CD14-positive monocyte (primary cell): ENCODE results near the gene PCDHB6. TPM values are rescaled to one million over a fixed set of nuclear protein-coding genes. Genes with fewer than 3 reads are reported as not detected.

Source experiments
- DNase-seq, 3 donors: peaks; one replicate each; pipeline ENCODE4 v3.0.0-alpha.2; 2011 to 2022
- H2AFZ ChIP-seq: 2 replicates; pipeline ENCODE4 v1.6.0; 2012; ENCODE audit warnings: mild to moderate bottlenecking, low read depth, low read length, inconsistent platforms; ENCODE audit not compliant: insufficient read depth, poor library complexity, severe bottlenecking
- H3K27ac ChIP-seq, 2 donors: 1 replicate in 1 of 2; 2 replicates in 1 of 2; pipeline ENCODE4 v1.5.1; 2012 to 2013; ENCODE audit warnings: low read length in 2 of 2, control low read depth in 1 of 2, inconsistent platforms in 1 of 2, low read depth in 1 of 2, mild to moderate bottlenecking in 1 of 2
- H3K27me3 ChIP-seq, 2 donors: one replicate each; pipeline versions ENCODE4 v1.6.0 to v1.6.1; 2011 to 2013; ENCODE audit warnings: low read length in 2 of 2; ENCODE audit not compliant: control insufficient read depth in 2 of 2, insufficient read depth in 2 of 2
- H3K36me3 ChIP-seq, 2 donors: replicated peaks in 1 of 2; 1 replicate in 1 of 2; 2 replicates in 1 of 2; pipeline versions ENCODE4 v1.5.1 to v1.6.1; 2012 to 2013; ENCODE audit warnings: low read length in 2 of 2, control low read depth in 1 of 2, inconsistent platforms in 1 of 2, mild to moderate bottlenecking in 1 of 2; ENCODE audit not compliant: insufficient read depth in 2 of 2, control insufficient read depth in 1 of 2
- H3K4me1 ChIP-seq, 2 donors: 1 replicate in 1 of 2; 2 replicates in 1 of 2; pipeline versions ENCODE4 v1.5.1 to v1.6.1; 2012 to 2013; ENCODE audit warnings: low read length in 2 of 2, control low read depth in 1 of 2, inconsistent platforms in 1 of 2, mild to moderate bottlenecking in 1 of 2, moderate library complexity in 1 of 2; ENCODE audit not compliant: insufficient read depth in 2 of 2, control insufficient read depth in 1 of 2
- H3K4me2 ChIP-seq: replicated peaks from 2 replicates; pipeline ENCODE3; 2012; ENCODE audit warnings: low read length, moderate library complexity, mild to moderate bottlenecking; ENCODE audit not compliant: poor library complexity, severe bottlenecking; ENCODE audit errors: extremely low read depth
- H3K4me3 ChIP-seq, 3 experiments: fragments of 200-600 bp in 1 of 3; sonication (generic) in 1 of 3; replicated peaks in 1 of 3; 1 replicate in 2 of 3; 2 replicates in 1 of 3; pipeline ENCODE4 v1.5.1; 2011 to 2013; ENCODE audit warnings: low read length in 3 of 3, mild to moderate bottlenecking in 3 of 3, control low read depth in 2 of 3, low read depth in 2 of 3, inconsistent platforms in 1 of 3, moderate library complexity in 1 of 3
- H3K79me2 ChIP-seq: 2 replicates; pipeline ENCODE4 v1.6.0; 2012; ENCODE audit warnings: mild to moderate bottlenecking, control low read depth, inconsistent platforms, low read length, moderate library complexity; ENCODE audit not compliant: insufficient read depth
- H3K9ac ChIP-seq: 2 replicates; pipeline ENCODE4 v1.6.0; 2017; ENCODE audit warnings: low read length, mild to moderate bottlenecking; ENCODE audit not compliant: insufficient read depth, poor library complexity, severe bottlenecking
- H3K9me3 ChIP-seq, 2 donors: replicated peaks in 1 of 2; 1 replicate in 1 of 2; 2 replicates in 1 of 2; pipeline versions ENCODE4 v1.5.1 to v1.6.1; 2012 to 2013; ENCODE audit warnings: low read length in 2 of 2, control low read depth in 1 of 2; ENCODE audit not compliant: control insufficient read depth in 1 of 2, insufficient read depth in 1 of 2
- H4K20me1 ChIP-seq: 2 replicates; pipeline ENCODE4 v1.6.0; 2012; ENCODE audit warnings: mild to moderate bottlenecking, low read length, control low read depth, moderate library complexity; ENCODE audit not compliant: insufficient read depth
- H3K27ac Mint-ChIP-seq, 7 donors: one replicate each; pipeline ENCODE4 v1.8.0; 2020; ENCODE audit warnings: mild to moderate bottlenecking in 7 of 7, mixed read lengths in 7 of 7, moderate library complexity in 6 of 7, inconsistent platforms in 2 of 7
- H3K27me3 Mint-ChIP-seq, 3 donors: one replicate each; pipeline ENCODE4 v1.8.0; 2021 to 2022; ENCODE audit warnings: low read depth in 3 of 3, mild to moderate bottlenecking in 3 of 3, mixed read lengths in 3 of 3, moderate library complexity in 3 of 3, inconsistent platforms in 1 of 3
- H3K36me3 Mint-ChIP-seq, 2 donors: one replicate each; pipeline ENCODE4 v1.8.0; 2020; ENCODE audit warnings: mixed read lengths in 2 of 2, inconsistent platforms in 1 of 2, mild to moderate bottlenecking in 1 of 2
- H3K4me1 Mint-ChIP-seq: one replicate; pipeline ENCODE4 v1.8.0; 2020; ENCODE audit warnings: mild to moderate bottlenecking, mixed read lengths
- H3K4me3 Mint-ChIP-seq, 2 donors: one replicate each; pipeline ENCODE4 v1.8.0; 2020; ENCODE audit warnings: mild to moderate bottlenecking in 2 of 2, mixed read lengths in 2 of 2, moderate library complexity in 1 of 2
- H3K9me3 Mint-ChIP-seq, 7 donors: one replicate each; pipeline ENCODE4 v1.8.0; 2020 to 2022; ENCODE audit warnings: mixed read lengths in 7 of 7, mild to moderate bottlenecking in 6 of 7, moderate library complexity in 6 of 7, inconsistent platforms in 2 of 7
- WGBS: methylation state at CpG from one replicate; pipeline ENCODE4 v1.1.5; 2013; ENCODE audit warnings: missing lambda C conversion rate; ENCODE audit not compliant: insufficient coverage; 5-methylcytosine and 5-hydroxymethylcytosine counted together
- intact Hi-C, 2 donors: fragments of 100-400 bp; cut with micrococcal nuclease; formaldehyde crosslinking; loops; one replicate each; pipeline versions ENCODE4 v1.15.0 to v1.15.1; 2023
- polyA plus RNA-seq, 3 donors: library from polyadenylated mRNA; depleted of rRNA in 1 of 3; unstranded in 2 of 3; stranded (reverse) in 1 of 3; fragments of 300-500 nt in 2 of 3; fragments of >200 nt in 1 of 3; fragmentation: Illumina TruSeq in 2 of 3; gene quantifications; 1 replicate in 2 of 3; 2 replicates in 1 of 3; pipeline ENCODE4 v1.2.3, GENCODE V29; 2012 to 2021
- TF ChIP-seq, protein P1 (sequence below): fragments of 200-600 bp; IDR thresholded peaks from one replicate; pipeline ENCODE4 v1.8.0; 2022; ENCODE audit warnings: antibody characterized with exemption, mild to moderate bottlenecking

The PCDHB6 gene
- polyA plus RNA-seq, 3 donors: not detected

DNA sequence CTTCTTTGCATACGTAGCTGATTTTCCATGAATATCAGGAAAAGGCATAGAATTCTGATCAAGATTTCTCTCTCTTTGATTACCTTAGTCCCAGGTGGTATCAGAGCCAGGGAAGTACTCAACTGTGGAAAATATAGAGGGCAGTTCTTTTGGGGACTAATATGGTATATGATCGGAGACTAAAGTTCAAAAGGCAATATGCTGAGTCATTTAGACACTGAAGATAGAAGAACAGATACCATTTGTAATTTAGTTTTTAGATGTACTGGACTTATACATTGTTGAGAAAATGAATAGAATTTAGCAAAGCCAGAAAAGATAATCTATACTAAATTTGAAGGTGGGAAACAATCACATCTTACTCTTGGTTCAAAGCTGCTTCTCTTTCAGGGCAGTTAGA lies 44.5 kb upstream of the PCDHB6 start:
- Histone ChIP-seq H3K27ac (no peak overlapping the region), H3K27me3 (peaks cover 0 to 12% of the 10 kb centered on the region in 2 donors), H3K4me2 (no peak overlapping the region), H3K9ac (no peak overlapping the region), H3K4me3 (no peak overlapping the region), H3K79me2 (no peaks in the 10 kb centered on the region), H3K9me3 (peaks cover 27 to 28% of the 10 kb centered on the region in 2 donors), H3K36me3 (no peaks in the 10 kb centered on the region), H2AFZ (no peak overlapping the region), H3K4me1 (no peaks in the 10 kb centered on the region), H4K20me1 (no peaks in the 10 kb centered on the region)
- WGBS: 100% methylated on average over 1 of the region's 2 CpGs
- TF ChIP-seq, protein P1, sequence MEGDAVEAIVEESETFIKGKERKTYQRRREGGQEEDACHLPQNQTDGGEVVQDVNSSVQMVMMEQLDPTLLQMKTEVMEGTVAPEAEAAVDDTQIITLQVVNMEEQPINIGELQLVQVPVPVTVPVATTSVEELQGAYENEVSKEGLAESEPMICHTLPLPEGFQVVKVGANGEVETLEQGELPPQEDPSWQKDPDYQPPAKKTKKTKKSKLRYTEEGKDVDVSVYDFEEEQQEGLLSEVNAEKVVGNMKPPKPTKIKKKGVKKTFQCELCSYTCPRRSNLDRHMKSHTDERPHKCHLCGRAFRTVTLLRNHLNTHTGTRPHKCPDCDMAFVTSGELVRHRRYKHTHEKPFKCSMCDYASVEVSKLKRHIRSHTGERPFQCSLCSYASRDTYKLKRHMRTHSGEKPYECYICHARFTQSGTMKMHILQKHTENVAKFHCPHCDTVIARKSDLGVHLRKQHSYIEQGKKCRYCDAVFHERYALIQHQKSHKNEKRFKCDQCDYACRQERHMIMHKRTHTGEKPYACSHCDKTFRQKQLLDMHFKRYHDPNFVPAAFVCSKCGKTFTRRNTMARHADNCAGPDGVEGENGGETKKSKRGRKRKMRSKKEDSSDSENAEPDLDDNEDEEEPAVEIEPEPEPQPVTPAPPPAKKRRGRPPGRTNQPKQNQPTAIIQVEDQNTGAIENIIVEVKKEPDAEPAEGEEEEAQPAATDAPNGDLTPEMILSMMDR: no peak
- Mint-ChIP-seq H3K27ac (no peak overlapping the region), H3K4me3 (no peak overlapping the region), H3K36me3 (no peaks in the 10 kb centered on the region), H3K4me1 (no peaks in the 10 kb centered on the region), H3K9me3 (peaks cover 9 to 36% (median 31%) of the 10 kb centered on the region in 7 donors), H3K27me3 (peaks cover 4 to 8% (median 6%) of the 10 kb centered on the region in 3 donors)
- intact Hi-C loops: no loop called here
- no peak for DNase-seq

DNA sequence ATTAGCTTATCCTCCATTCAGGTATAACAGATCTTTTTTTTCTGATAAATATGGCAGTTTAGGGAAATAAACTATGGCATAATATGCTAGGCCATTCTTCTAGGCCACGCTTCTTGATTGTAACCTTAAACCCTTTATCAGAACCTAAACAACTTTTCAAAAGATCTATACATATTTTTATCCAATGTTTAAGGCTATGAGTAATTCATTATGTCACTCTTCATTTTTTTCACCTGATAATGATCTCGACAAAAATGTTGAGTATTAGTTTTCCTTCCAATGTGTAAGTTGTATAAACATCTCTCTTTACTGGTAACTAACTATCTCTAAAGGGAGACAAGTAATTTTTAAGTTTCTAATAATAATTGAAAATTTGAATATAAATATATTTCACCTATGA lies 30.6 kb upstream of the PCDHB6 start:
- Histone ChIP-seq H3K4me3 (no peak overlapping the region), H3K36me3 (no peaks in the 10 kb centered on the region), H3K79me2 (no peaks in the 10 kb centered on the region), H3K4me1 (no peaks in the 10 kb centered on the region), H3K9me3 (peaks cover 23 to 31% of the 10 kb centered on the region in 2 donors), H2AFZ (no peak overlapping the region), H3K27me3 (peaks cover 0 to 7% of the 10 kb centered on the region in 2 donors), H3K27ac (no peak overlapping the region), H3K4me2 (no peak overlapping the region), H3K9ac (no peak overlapping the region), H4K20me1 (no peaks in the 10 kb centered on the region)
- Mint-ChIP-seq H3K27ac (no peak overlapping the region), H3K36me3 (no peaks in the 10 kb centered on the region), H3K9me3 (peaks cover 14 to 33% (median 26%) of the 10 kb centered on the region in 7 donors), H3K4me1 (no peaks in the 10 kb centered on the region), H3K4me3 (no peak overlapping the region), H3K27me3 (peaks cover 3 to 15% (median 12%) of the 10 kb centered on the region in 3 donors)
- DNase-seq: no peak
- intact Hi-C loops: no loop called here
- TF ChIP-seq, protein P1: no peak
- WGBS: no CpG with 5 or more reads among the region's 2 CpGs
